Measurements from ENCODE around the gene IFNB1.

Gene IFNB1

DNA sequence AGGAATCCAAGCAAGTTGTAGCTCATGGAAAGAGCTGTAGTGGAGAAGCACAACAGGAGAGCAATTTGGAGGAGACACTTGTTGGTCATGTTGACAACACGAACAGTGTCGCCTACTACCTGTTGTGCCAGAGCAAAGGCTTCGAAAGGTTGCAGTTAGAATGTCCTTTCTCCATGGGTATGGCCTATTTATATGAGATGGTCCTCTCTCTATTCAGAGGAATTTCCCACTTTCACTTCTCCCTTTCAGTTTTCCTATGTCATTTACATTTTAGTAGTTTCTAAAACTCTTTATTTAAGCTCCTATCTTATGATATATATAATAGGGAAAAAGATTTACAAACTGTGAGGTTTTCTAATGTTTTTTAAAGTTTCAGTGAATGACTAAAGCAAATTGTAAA lies at the start of gene IFNB1:
Gene IFNB1 (minus strand): TSS at position 162 of the 400 bp plus-strand sequence. CDS start 73 bp downstream, at position 89.
- DNase-seq (ENCODE audit: low read depth in 2 of 2): no peak

DNA sequence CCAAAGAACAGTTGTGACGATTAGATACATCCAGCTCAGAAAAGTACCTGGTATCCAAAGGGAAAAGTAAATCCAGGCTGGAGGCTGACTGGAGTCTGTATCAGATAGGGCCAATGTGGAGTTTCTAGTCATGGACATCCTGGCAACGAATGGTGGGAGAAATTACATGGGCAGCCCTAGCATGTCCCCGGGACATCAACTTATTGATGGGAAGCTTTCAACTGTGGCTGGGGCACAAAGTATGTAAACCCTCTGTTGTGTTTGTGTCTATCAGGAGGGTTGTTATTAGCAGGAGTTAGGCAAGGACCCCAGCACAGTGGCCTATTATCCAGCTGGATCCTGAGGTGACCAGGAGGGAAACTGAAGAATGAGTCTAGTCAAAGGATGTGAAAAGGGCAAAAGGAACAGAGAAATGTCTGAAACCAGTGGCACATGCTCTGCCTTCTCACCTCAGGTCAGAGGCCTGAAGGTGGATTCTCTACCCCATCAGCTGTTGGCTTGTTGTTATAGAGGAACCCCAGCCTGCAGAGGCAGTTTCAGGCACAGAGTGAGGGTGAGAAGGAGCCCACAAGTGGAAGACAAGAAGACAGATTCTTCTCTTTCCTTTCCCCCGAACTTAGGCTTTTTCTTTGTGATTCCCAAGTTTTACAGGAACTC lies 44.0 kb upstream of the IFNB1 start:
- no peak for DNase-seq (ENCODE audit: low read depth in 2 of 2)

DNA sequence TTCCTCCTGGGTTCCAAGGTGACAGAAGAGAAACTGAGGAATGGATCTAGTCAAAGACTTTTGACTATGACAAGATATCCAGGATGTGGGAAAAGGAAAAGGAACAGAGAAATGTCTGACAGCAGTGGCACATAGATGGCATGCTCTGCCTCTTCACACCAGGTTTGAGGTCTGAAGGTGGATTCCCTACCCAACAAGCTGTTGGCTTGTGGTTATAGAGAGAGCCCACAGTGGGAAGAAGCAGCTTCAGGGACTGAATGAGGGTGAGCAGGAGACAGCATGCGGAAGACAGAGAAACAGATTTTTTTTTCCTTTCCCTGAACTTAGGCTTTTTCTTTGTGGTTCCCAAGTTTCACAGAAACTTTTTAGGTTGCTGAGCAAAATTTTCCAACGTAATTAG lies 43.3 kb upstream of the IFNB1 start:
- no peak for DNase-seq (ENCODE audit: low read depth in 2 of 2)

DNA sequence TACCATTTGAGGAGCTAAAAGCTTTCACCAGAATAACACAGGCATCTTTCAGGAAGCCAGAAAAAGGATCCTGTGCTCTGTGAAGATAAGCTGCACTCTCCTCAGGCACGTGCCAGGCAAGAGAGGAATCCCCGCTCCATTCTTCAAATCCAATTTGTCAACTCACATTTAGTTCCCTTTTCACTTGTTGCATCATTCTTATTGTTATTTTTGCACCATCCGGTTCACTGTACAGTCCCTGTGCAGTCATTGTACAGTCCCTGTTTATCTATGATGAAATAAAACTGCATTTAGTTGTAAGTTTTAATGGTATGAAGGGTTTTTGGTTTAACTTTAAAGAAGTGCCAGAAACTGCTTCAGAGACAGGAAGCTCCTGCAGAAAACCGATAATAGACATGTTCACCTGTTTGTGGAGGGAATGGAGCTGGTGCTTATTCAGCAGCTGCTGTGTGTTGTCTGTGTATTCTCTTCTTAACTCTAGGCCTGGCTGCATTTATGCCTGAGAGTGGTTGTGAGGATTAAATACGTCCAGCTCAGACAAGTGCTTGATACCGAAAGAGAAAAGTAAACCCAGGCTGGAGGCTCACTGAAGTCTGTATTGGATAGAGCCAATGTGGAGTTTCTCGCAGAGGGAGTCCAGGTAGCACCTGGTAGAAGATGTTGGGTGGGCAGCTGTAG lies 41.5 kb upstream of the IFNB1 start:
- DNase-seq (ENCODE audit: low read depth in 2 of 2): no peak

DNA sequence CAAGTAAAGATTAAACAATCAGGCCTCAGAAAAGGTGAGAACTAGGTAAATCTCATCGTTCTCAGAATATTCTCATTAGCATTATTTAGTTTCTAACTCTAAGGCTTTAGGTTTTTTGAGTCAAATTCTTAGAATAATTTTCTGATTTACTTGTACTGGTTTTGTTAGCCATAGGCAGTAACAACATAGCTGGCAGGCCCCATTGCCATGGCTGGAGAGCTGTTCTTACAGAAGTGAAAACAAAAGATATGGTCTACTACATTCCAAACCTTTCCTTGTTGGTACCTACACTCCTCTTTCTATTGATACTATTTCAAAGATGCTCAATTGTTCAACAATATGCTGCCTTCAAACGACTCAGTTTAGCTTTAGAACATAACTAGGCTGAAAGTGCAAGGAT lies 36.6 kb upstream of the IFNB1 start:
- no peak for DNase-seq (ENCODE audit: low read depth in 2 of 2)

DNA sequence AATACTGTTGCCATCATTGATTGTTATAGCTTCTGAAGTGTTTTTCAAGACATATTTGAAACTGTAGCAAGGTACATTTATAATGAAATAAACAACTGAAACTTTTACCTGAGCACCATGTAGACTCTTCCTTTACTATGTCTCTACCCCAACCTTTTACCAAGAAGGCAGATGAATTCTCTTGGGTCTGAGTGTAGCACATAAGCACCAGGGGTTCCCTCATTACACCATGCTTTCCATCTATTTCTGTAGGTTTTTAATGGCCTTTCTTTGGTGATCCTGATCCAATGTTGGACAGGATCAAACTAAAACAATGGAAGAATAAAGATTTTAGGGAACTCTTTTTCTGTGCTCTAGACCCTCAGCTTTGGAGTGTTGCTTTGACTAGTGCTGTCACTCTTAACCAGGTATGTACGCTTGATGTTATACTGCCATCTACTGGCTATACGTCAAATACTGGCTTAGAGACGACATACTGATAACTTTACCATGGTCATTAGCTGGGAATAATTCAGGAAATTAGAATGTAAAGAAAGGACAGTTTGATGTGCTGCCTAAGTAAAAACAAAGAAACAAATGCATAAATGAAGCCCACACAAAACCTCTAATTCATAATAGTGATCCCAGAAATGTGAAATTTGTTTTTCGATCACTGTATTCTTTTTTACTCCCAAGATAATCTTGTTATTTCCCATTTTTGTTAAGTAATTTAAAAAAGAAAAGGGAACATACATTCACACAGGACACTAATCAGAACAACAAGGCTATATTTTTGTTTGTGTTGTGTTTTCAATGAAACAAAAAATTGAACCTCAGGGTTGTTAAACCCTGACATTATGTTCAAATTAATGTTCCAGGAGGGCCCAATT lies 33.2 kb upstream of the IFNB1 start:
- no peak for DNase-seq (ENCODE audit: low read depth in 2 of 2)

DNA sequence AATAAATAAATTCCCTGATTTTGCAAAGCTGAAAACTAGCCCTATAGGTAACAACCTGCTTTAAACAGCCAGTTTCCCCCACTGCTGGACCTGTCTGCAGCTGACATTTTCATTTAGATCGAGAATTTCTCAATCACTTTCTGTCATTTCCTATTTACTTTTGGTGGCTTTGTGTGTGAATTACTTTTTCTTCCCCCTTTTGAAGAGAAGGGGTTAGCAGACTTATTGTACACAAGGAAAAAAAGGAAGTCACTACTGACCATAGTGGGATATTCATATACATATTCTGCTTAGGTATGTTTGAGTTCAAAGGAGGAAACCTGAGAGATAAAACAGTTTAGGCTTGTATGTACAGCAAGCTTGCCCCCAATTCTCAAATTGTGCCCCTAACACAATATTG lies 27.0 kb upstream of the IFNB1 start:
- no peak for DNase-seq (ENCODE audit: low read depth in 2 of 2)

DNA sequence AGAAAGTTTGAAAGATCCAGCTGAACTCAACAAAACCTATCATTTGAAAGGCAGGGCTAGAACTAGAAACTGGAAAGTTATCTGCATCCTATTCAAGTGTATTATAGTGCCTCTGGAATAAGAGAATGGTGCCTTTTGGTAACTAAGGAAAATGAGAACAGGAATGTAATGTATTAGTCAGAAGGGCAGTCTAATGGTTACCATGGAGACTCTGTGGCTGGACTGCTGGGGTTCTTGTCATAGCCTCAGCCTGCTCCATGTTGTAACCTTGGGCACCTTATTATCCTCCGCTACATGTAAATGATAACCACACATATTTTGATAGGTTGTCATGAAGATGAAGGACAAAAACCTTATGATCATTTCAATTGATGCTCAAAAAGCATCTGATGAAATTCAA lies 24.6 kb upstream of the IFNB1 start:
- DNase-seq (ENCODE audit: low read depth in 2 of 2): no peak

DNA sequence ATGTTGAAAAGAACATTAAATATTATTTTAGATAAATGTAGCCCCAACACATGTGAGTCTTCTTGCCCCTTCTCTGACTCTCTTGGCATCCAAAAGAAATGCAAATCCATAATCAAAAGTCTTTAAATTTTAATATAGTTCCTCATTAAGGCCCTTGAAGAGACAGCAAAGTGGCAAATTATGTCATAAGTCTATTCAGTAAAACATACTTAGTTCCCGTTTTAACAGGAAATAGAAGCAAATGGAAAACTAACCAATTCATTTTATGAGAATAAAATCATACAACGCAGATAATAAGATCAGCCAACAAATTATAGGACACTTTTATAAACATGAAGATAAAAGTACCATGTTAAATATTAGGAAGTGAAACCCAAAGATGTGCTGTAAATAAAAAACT lies 20.1 kb upstream of the IFNB1 start:
- no peak for DNase-seq (ENCODE audit: low read depth in 2 of 2)

DNA sequence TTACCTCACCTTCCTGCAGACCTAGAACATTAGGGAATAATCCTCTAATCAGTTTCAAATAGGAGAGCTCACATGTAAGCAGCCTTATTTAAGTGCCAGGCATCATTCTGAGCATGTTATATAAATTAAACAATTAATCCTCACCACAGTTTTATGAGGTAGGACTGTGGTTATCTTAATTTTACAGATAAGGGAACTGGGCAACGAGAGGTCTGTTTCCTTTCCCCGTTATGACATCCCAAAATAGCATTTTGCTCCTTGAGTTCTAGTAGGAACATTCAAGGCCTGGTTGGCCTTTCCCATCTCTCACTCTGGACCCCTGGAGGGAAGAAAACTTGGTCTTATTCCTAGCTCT lies 19.1 kb upstream of the IFNB1 start:
- DNase-seq (ENCODE audit: low read depth in 2 of 2): no peak

DNA sequence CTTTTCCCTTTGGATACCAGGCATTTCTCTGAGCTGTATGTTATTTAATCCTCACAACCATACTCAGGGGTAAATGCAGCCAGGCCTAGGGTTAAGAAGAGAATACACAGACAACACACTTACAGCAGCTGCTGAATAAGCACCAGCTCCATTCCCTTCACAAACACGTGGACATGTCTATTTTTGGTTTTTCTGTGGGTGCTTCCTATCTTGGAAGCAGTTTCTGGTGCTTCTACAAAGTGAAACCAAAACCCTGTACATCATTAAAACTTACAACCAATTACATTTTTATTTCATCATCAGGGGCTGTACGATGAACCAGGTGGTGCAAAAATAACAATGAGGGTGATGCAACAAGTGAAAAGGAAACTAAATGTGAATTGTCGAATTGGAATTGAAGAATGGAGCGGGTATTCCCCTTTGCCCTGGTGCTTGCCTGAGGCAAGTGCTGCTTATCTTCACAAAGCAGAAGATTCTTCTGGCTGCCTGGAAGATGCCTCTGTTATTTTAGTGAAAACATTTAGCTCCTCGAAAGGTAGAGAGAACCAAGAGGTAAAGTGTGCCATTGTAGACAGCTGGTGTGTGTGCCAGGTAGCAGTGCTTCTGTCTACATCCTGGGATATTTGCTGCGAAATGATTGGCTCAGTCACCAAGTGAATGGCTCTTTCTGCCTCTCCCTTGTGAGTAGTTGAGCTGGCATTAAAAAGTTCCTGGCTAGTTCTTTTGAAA lies 18.6 kb upstream of the IFNB1 start:
- no peak for DNase-seq (ENCODE audit: low read depth in 2 of 2)

DNA sequence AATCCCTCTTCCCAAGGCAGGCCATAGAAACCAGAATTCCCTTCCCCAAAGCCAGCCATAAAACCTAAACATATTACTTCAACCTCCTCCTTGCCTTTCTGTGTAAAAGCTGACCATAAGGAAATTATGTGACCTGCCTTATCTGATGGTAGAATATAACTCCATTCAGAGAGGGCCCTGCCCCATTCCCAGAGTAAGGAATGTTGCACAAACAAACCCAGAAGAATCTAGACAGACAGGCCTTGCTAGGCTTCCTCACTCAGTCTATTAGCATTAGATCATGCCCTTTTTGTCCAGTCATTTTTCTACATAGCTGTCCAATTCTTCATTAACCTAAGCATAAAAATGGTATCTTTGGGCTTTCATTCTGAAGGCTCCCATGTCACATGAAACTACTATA lies 17.8 kb upstream of the IFNB1 start:
- no peak for DNase-seq (ENCODE audit: low read depth in 2 of 2)

DNA sequence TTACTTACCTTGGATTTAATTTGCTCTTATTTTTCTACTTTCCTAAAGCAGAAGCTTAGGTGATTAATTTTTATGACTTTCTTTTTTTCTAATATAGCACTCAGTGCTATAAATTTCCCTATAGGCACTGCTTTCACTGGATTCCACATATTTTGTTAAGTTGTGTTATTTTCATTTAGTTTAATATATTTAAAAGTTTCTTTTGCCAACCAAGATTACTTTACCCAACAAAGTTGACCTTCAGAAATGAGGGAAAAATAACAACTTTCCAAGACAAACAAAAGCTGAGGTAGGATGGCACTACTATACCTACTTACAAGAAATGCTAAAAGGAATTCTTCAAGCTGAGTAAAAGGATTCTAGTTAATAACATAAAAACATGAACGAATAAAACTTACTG lies 8.8 kb upstream of the IFNB1 start:
- no peak for DNase-seq (ENCODE audit: low read depth in 2 of 2)

DNA sequence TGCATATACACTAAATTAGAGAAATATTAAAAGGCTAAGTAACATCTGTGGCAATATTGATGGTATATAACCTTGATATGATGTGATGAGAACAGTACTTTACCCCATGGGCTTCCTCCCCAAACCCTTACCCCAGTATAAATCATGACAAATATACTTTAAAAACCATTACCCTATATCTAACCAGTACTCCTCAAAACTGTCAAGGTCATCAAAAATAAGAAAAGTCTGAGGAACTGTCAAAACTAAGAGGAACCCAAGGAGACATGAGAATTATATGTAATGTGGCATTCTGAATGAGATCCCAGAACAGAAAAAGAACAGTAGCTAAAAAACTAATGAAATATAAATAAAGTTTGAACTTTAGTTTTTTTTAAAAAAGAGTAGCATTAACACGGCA lies 7.3 kb upstream of the IFNB1 start:
- no peak for DNase-seq (ENCODE audit: low read depth in 2 of 2)

DNA sequence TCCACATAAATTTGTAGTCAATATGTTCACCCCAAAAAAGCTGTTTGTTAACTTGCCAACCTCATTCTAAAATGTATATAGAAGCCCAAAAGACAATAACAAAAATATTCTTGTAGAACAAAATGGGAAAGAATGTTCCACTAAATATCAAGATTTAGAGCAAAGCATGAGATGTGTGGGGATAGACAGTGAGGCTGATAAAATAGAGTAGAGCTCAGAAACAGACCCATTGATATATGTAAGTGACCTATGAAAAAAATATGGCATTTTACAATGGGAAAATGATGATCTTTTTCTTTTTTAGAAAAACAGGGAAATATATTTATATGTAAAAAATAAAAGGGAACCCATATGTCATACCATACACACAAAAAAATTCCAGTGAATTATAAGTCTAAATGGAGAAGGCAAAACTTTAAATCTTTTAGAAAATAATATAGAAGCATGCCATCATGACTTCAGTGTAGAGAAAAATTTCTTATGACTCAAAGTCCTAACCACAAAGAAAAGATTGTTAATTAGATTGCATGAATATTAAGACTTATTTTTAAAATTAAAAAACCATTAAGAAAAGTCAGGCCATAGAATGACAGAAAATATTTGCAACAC lies 6.6 kb upstream of the IFNB1 start:
- DNase-seq (ENCODE audit: low read depth in 2 of 2): no peak

DNA sequence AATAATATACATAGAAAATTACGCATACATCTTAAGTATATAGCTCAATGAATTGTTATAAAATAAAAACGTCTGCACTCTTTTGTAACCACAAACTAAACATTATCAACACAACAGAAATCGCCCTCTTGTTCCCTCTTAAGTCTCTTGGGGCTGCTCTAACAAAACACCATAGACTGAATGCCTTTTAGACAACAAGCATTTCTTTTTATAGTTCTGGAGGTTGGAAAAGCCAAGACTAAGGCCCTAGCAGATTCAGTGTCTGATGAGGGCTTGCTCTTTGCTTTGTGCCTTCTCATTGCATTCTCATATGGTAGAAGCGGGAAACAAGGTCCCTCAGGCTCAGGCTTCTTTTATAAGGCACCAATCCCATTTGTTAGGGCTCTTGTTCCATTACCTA lies 4.9 kb upstream of the IFNB1 start:
- DNase-seq (ENCODE audit: low read depth in 2 of 2): no peak

DNA sequence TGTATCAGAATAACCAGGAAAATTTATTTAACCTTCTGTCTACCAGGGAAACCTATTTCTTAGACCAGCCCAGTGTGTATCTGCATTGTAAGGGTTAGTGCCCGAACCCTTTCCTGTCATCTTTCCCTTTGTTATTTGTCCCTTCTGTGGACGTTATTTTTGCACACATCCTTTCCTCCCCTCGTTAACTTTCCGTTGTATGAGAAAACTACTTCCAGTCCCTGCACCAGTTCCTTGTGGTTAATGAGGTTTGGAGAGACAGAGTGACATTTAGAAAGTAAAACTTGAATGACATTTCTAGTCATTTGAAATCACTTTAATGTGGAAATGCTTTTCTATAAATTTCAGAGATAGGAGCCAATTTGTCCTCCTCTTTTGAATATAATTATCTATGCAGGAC lies 4.3 kb upstream of the IFNB1 start:
- DNase-seq (ENCODE audit: low read depth in 2 of 2): no peak

DNA sequence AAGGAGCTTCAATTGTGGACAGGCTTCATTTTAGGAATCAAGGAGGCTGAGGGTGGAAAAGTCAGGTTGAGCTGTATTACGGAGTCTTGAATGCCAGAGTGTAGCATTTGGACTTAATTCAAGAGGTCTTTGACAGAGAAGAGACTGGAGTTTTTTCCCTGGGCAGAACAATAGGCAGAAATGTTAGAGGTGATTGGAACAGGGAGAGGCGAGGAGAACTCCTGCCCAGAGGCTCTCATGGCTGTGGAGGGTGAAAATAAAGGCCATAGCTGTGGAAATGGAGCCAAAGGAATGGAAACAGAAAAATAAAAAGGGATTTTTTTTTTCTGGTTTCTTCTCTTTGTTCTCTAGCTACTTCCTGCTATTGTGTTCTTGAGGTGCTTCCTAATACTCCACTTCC lies 3.7 kb upstream of the IFNB1 start:
- DNase-seq (ENCODE audit: low read depth in 2 of 2): no peak

DNA sequence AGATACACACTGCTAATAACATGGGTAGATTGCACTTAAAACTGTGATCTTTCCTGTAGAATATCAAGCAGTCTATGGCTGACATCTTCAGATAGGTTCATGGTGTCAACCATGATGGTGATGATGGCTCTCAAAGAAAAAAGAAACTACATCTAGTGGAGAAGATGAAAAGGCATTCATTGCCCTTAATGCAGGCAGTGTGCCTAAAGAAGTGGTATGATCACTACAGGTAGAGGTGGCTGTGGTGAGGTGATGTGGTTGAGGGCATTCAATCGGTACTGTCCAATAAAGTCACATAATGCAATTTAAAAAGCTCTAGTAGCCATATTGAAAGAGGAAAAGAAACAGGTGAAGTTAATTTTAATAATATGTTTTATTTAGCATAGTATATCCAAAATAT lies 3.1 kb upstream of the IFNB1 start:
- no peak for DNase-seq (ENCODE audit: low read depth in 2 of 2)

DNA sequence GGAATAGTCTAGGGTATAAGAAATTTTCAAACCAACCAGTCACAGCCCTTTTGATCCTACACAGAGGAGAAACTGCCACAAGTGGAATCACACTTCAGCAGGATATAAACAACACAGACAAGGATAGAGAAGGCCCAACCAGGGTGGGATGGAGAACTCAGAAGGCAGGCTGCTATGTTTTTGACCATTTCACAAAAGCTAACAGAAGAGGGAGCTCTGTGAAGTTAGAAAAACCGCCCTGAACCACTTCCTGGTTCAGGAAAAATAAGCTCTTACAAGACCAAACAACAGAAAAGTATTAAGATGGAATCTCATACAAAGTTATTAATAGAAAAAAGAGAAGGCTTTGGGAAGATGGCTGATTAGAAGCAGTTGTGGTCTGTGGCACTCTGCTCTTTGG lies 960 bp upstream of the IFNB1 start:
- DNase-seq (ENCODE audit: low read depth in 2 of 2): no peak

DNA sequence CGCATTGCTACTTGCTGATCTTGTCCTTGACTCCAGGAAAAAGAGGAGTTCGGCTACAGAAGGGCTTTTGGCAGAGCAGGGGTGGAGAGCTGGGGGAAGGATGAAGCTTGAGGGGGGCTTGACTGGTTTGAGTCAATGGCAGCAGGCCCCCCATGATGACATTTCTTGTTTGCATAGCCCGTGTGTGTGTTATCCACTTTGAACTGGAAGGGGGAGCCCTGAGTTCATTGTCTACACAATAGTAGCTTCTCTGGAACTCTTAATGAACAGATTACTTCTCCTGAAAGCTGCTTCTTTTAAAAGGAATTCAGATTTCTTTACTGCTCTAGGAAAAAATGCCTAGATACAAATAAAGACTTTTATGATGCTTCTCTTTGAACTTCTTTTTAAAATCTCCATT lies 2.3 kb downstream of the IFNB1 start:
- no peak for DNase-seq (ENCODE audit: low read depth in 2 of 2)

DNA sequence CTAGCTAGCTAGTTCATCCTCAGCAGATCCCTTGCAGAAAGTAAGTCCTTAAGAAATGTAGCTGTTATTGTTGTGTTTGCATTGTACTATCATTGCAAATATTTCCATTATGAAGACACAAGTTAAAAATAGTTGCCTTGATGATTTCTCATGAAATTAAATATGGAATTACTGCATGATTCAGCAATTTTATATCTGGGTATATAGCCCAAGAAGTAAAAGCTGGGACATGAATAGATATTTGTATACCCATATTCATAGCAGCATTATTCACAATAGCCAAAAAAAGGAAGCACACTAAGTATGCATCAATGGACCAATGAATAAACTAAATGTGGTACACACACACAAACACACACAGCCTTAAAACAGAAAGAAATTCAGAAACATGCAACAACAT lies 6.8 kb downstream of the IFNB1 start:
- no peak for DNase-seq (ENCODE audit: low read depth in 2 of 2)
